K562 (cell line): ENCODE measurements around the gene GPR148. TPM values are rescaled to one million over a fixed set of nuclear protein-coding genes. Genes with fewer than 3 reads are reported as not detected.

Source experiments
- ATAC-seq: fragments of 200-7000 bp; cut with Tn5 transposase; 3 replicates; pipeline ENCODE4 v1.9.1; 2020; ENCODE audit warnings: moderate library complexity
- BruUV-seq: library from RNA; stranded (reverse); fragments of 400-500 nt; replicated peaks from 2 replicates; lab custom pipeline; 2021; lab: Mats Ljungman, UMichigan
- CTCF ChIA-PET: fragments of 300-600 bp; formaldehyde crosslinking; extraction: SDS; loops from one replicate; lab custom pipeline; 2021; ENCODE audit warnings: low intra/inter-chr PET ratio; lab: Yijun Ruan, JAX
- POLR2A ChIA-PET: fragments of 300-600, 350-650 bp; sonication (Branson Sonifier 250); formaldehyde crosslinking; extraction: SDS; loops from one replicate; lab custom pipeline; 2021; ENCODE audit warnings: antibody characterized with exemption, inconsistent platforms; lab: Yijun Ruan, JAX
- DNase-seq, 4 experiments: peaks; one replicate each; pipeline versions ENCODE4 v3.0.0 to v3.0.0-alpha.2; 2011 to 2018; ENCODE audit warnings: low spot score in 3 of 4, mixed read lengths in 3 of 4; ENCODE audit errors: extremely low read depth in 1 of 4
- FAIRE-seq: peaks from 2 replicates; lab custom pipeline; 2011; peaks lifted over from hg19 to GRCh38; lab: Jason Lieb, UNC
- H2AFZ ChIP-seq: 2 replicates; pipeline ENCODE4 v1.6.0; 2011; ENCODE audit warnings: low read depth, low read length, control low read depth, inconsistent platforms
- H3K27ac ChIP-seq: fragments of 200-600 bp; 3 replicates; pipeline ENCODE4 v1.8.0; 2011; ENCODE audit warnings: low read depth, mild to moderate bottlenecking, control low read depth, inconsistent platforms, low read length, moderate library complexity, mixed read lengths; ENCODE audit errors: extremely low read depth
- H3K27me3 ChIP-seq, 2 experiments: fragments of 300-600 bp in 1 of 2; 2 replicates in 1 of 2; 3 replicates in 1 of 2; pipeline versions ENCODE4 v1.6.0 to v1.8.0; 2011; ENCODE audit warnings: inconsistent platforms in 2 of 2, low read length in 2 of 2, mild to moderate bottlenecking in 1 of 2, mixed read lengths in 1 of 2, moderate library complexity in 1 of 2; ENCODE audit not compliant: control insufficient read depth in 2 of 2, insufficient read depth in 2 of 2
- H3K36me3 ChIP-seq: fragments of 300-600 bp; 3 replicates; pipeline ENCODE4 v1.8.0; 2011; ENCODE audit warnings: mild to moderate bottlenecking, low read length, inconsistent platforms; ENCODE audit not compliant: control insufficient read depth, insufficient read depth
- H3K4me1 ChIP-seq, 2 experiments: fragments of 200-600 bp in 1 of 2; replicated peaks in 1 of 2; 2 replicates in 1 of 2; 3 replicates in 1 of 2; pipeline versions ENCODE4 v1.5.1 to v1.8.0; 2011; ENCODE audit warnings: inconsistent platforms in 2 of 2, low read length in 2 of 2, mild to moderate bottlenecking in 1 of 2, mixed read lengths in 1 of 2, moderate library complexity in 1 of 2; ENCODE audit not compliant: control insufficient read depth in 2 of 2, insufficient read depth in 2 of 2
- H3K4me2 ChIP-seq: 2 replicates; pipeline ENCODE4 v1.6.1; 2011; ENCODE audit warnings: low read length, control low read depth, inconsistent platforms, mixed read lengths; ENCODE audit not compliant: insufficient read depth
- H3K4me3 ChIP-seq: fragments of 200-600 bp; sonication (generic), shearing (Covaris generic); 2 replicates; pipeline ENCODE4 v1.5.1; 2016; ENCODE audit warnings: control low read depth, inconsistent platforms
- H3K79me2 ChIP-seq: fragments of 200-600 bp; 3 replicates; pipeline ENCODE4 v1.8.0; 2011; ENCODE audit warnings: low read length, inconsistent platforms; ENCODE audit not compliant: control insufficient read depth, insufficient read depth
- H3K9ac ChIP-seq, 2 experiments: 2 replicates each; pipeline versions ENCODE4 v1.6.0 to v1.6.1; 2011; ENCODE audit warnings: low read depth in 2 of 2, low read length in 2 of 2, control low read depth in 1 of 2, inconsistent platforms in 1 of 2, mild to moderate bottlenecking in 1 of 2, mixed read lengths in 1 of 2; ENCODE audit not compliant: insufficient read depth in 1 of 2
- H3K9me1 ChIP-seq: one replicate; pipeline ENCODE4 v1.6.0; 2011; ENCODE audit warnings: inconsistent platforms, mild to moderate bottlenecking, low read length, moderate library complexity; ENCODE audit not compliant: control insufficient read depth, insufficient read depth
- H3K9me3 ChIP-seq: replicated peaks from 2 replicates; pipeline ENCODE4 v1.5.1; 2011; ENCODE audit warnings: low read depth, low read length, inconsistent platforms; ENCODE audit not compliant: control insufficient read depth, insufficient read depth
- H4K20me1 ChIP-seq: replicated peaks from 2 replicates; pipeline ENCODE4 v1.6.1; 2011; ENCODE audit warnings: low read length, inconsistent platforms, mixed read lengths; ENCODE audit not compliant: control insufficient read depth, insufficient read depth
- CBFA2T2 ChIP-seq: fragments of 450-650 bp; conservative IDR thresholded peaks from 2 replicates; pipeline ENCODE4 v1.6.1; 2017; ENCODE audit warnings: mild to moderate bottlenecking
- RBM25 ChIP-seq: fragments of 200-400 bp; formaldehyde crosslinking; IDR thresholded peaks from 2 replicates; pipeline ENCODE4 v1.6.1; 2018; ENCODE audit warnings: low read length, low read depth, moderate library complexity; ENCODE audit not compliant: severe bottlenecking
- SMAD4 ChIP-seq: fragments of 250-450 bp; sonication (Bioruptor Pico); conservative IDR thresholded peaks from 2 replicates; pipeline ENCODE4 v1.8.0; 2021; ENCODE audit warnings: inconsistent platforms, mild to moderate bottlenecking, moderate library complexity
- ZNF146 ChIP-seq: IDR thresholded peaks from one replicate; pipeline ENCODE4 v1.6.1; 2018; ENCODE audit warnings: missing compliant biosample characterization; ENCODE audit not compliant: unreplicated experiment
- WGBS: fragments of 100-300 bp; shearing (Covaris generic); methylation state at CpG from one replicate; pipeline ENCODE4 v1.1.6; 2016; ENCODE audit warnings: low coverage, mixed read lengths; ENCODE audit not compliant: insufficient coverage; ENCODE audit errors: missing lambda C conversion rate; 5-methylcytosine and 5-hydroxymethylcytosine counted together
- in situ Hi-C: fragments of 300-500 bp; cut with MboI; formaldehyde crosslinking; loops from 4 replicates; pipeline ENCODE4 v1.15.0; 2018; ENCODE audit warnings: inconsistent platforms, mixed read lengths
- intact Hi-C: fragments of 100-400 bp; cut with micrococcal nuclease; formaldehyde crosslinking; loops from 2 replicates; pipeline ENCODE4 v1.14.2; 2022
- polyA plus RNA-seq, 8 experiments: library from polyadenylated mRNA; depleted of rRNA in 4 of 8; stranded (reverse) in 5 of 8; unstranded in 3 of 8; fragments of >200 nt; fragmentation: Nextera tagmentation in 2 of 8; fragmentation: Illumina TruSeq in 1 of 8; extraction: Ambion mirVana in 2 of 8; extraction: Trizol in 1 of 8; gene quantifications; 2 replicates each; pipeline versions ENCODE4 v1.2.1 to v1.2.3, GENCODE V29; 2011 to 2014; ENCODE audit warnings: inconsistent platforms in 1 of 8, missing spikeins in 1 of 8
- total RNA-seq, 7 experiments: library from RNA; depleted of rRNA in 6 of 7; stranded (reverse); fragments of >200 nt in 6 of 7; fragmentation: Illumina TruSeq in 2 of 7; extraction: Trizol in 2 of 7; gene quantifications; 2 replicates each; pipeline versions ENCODE4 v1.2.1 to v1.2.3, GENCODE V29; 2011 to 2021; ENCODE audit warnings: low replicate concordance in 1 of 7

The GPR148 gene
- total and polyA plus RNA-seq, 9 of the 15 experiments (the other 6 are each of a cell fraction or from before 2014, with no cell fraction given), result not detected

- no peak overlapping the region for H3K27ac ChIP-seq
- H3K4me2 ChIP-seq, result no peak overlapping the region
- no peaks in the 10 kb centered on the region; the same call in 1 of the 2 replicates for H4K20me1 ChIP-seq
- H3K4me3 ChIP-seq, result no peak overlapping the region
- no peaks in the 10 kb centered on the region for H3K9me1 ChIP-seq
- ATAC-seq (no peak), FAIRE-seq (no peak), DNase-seq (no peak)
- H3K9ac ChIP-seq, result no peak overlapping the region
- in situ Hi-C loops (no loop called here), intact Hi-C loops (no loop called here)
- no peaks in the 10 kb centered on the region for H3K36me3 ChIP-seq
- H3K9me3 ChIP-seq, result no peaks in the 10 kb centered on the region
- CTCF ChIA-PET, result no interaction called here
- 0 out of 5 replicates have a peak, but pooled peaks cover 0 to 3% of the 10 kb centered on the region in 2 experiments for H3K4me1 ChIP-seq
- H3K27me3 ChIP-seq, result peaks cover 13 to 37% of the 10 kb centered on the region in 2 experiments
- POLR2A ChIA-PET, result no interaction called here
- 5% methylated on average over 3 of the region's 3 CpGs for WGBS
- H3K79me2 ChIP-seq, result no peaks in the 10 kb centered on the region
- peak; percentile 51 for TF ChIP-seq RBM25
- no peak for TF ChIP-seq CBFA2T2
- TF ChIP-seq ZNF146 (CRISPR knock-in tag), result peak; percentile 73
- no peak overlapping the region for H2AFZ ChIP-seq
- no TSS peak for BruUV-seq
Observed at GRCh38 chr2:130735200-130735599, 6.3 kb downstream of the GPR148 start.

- FAIRE-seq (no peak), ATAC-seq (no peak), DNase-seq (no peak)
- in situ Hi-C loops (no loop called here), intact Hi-C loops (no loop called here)
- H3K4me3 ChIP-seq, result no peak overlapping the region
- WGBS, result 4% methylated on average over 6 of the region's 6 CpGs
- H3K36me3 ChIP-seq, result no peaks in the 10 kb centered on the region
- no peak overlapping the region for H2AFZ ChIP-seq
- H3K4me1 ChIP-seq, result 0 out of 5 replicates have a peak, but pooled peaks cover 0 to 3% of the 10 kb centered on the region in 2 experiments
- no TSS peak for BruUV-seq
- H3K9ac ChIP-seq, result no peak overlapping the region
- peaks cover 17 to 44% of the 10 kb centered on the region in 2 experiments for H3K27me3 ChIP-seq
- no peak overlapping the region for H3K27ac ChIP-seq
- H4K20me1 ChIP-seq, result no peaks in the 10 kb centered on the region
- POLR2A ChIA-PET, result no interaction called here
- no peak overlapping the region for H3K4me2 ChIP-seq
- TF ChIP-seq SMAD4 (CRISPR knock-in tag), result no peak
- H3K9me3 ChIP-seq, result no peaks in the 10 kb centered on the region
- H3K9me1 ChIP-seq, result no peaks in the 10 kb centered on the region
- CTCF ChIA-PET, result no interaction called here
- H3K79me2 ChIP-seq, result no peaks in the 10 kb centered on the region
Observed at GRCh38 chr2:130736487-130736886, 7.6 kb downstream of the GPR148 start.
